Glomerular visceral epithelial cell (primary cell): ENCODE results near the gene WNT6.

ENCODE experiments used
- DNase-seq: peaks from one replicate; pipeline ENCODE4 v3.0.0-alpha.2; 2016; ENCODE audit errors: extremely low spot score

Gene WNT6

GRCh38 chr2:218859556-218859987 is at the start of gene WNT6:
TSS of gene WNT6 (plus strand) at chr2:218859805. CDS start at chr2:218860038, 233 bp downstream.
- DNase-seq: no peak

DNA sequence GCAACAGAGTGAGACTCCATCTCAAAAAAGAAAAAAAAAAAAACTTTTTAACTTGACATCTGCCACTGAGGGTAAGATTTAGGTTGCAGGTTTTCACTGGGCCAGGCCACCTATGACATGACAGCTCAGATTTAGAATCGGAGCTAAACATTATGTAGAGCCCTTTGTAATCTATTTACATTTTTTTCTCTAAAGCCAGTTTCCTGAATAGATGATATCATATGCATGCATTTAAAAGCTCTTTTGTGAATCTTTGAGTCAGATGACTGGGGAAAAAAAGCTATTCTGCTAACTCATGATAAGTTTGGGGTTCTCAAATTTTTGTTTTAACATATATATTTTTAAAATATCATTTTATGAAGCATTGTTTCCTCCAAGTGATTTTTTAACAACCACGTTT is 49.3 kb upstream of the WNT6 start:
- DNase-seq: no peak

- DNase-seq: no peak
Measured at GRCh38 chr2:218811382-218811781, 48.2 kb upstream of the WNT6 start.

DNA sequence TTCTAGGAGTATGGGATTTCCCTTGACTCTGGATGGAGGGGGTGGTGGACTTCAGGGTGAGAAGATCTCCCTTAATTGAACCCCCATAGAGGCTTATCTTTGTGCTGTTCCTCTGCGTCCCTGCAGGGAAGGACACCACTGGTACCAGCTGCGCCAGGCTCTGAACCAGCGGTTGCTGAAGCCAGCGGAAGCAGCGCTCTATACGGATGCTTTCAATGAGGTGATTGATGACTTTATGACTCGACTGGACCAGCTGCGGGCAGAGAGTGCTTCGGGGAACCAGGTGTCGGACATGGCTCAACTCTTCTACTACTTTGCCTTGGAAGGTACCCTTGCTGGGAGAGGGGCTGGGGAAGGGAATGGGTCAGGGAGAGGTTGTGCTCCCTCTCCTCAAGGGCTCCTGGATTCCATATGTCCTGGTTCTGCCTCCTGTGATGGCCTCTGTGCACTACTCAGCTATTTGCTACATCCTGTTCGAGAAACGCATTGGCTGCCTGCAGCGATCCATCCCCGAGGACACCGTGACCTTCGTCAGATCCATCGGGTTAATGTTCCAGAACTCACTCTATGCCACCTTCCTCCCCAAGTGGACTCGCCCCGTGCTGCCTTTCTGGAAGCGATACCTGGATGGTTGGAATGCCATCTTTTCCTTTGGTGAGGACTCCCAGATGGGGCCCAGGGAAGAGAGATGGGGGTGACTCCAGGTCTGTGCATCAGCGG is 47.3 kb upstream of the WNT6 start:
- no peak for DNase-seq

GRCh38 chr2:218812861-218813260 is 46.7 kb upstream of the WNT6 start:
- no peak for DNase-seq

- DNase-seq: no peak
Measured at GRCh38 chr2:218813771-218814460, 45.7 kb upstream of the WNT6 start.

- no peak for DNase-seq
Measured at GRCh38 chr2:218814540-218815243, 44.9 kb upstream of the WNT6 start.

- no peak for DNase-seq
Measured at GRCh38 chr2:218815244-218815637, 44.4 kb upstream of the WNT6 start.

- no peak for DNase-seq
Measured at GRCh38 chr2:218815649-218816048, 44.0 kb upstream of the WNT6 start.

- no peak for DNase-seq
Measured at GRCh38 chr2:218816561-218817011, 43.0 kb upstream of the WNT6 start.

DNA sequence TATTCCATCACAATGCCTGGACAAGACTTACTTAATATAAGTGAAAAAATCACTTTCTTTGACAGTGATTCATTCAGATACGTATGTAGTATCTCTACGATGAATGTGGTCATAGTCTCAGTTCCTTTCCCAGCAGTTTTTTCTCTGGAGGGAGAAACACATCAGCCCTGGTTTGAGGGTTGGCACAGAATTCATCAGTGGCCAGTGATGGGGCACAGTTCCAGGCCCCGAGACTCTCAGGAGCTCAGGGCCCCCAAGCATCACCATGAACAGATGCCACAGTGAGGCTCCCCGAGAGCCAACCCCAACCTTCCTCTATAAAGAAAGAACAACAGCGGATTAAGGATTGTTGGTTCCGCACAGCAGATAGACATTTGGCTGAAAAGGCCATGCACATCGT is 40.5 kb upstream of the WNT6 start:
- no peak for DNase-seq

DNA sequence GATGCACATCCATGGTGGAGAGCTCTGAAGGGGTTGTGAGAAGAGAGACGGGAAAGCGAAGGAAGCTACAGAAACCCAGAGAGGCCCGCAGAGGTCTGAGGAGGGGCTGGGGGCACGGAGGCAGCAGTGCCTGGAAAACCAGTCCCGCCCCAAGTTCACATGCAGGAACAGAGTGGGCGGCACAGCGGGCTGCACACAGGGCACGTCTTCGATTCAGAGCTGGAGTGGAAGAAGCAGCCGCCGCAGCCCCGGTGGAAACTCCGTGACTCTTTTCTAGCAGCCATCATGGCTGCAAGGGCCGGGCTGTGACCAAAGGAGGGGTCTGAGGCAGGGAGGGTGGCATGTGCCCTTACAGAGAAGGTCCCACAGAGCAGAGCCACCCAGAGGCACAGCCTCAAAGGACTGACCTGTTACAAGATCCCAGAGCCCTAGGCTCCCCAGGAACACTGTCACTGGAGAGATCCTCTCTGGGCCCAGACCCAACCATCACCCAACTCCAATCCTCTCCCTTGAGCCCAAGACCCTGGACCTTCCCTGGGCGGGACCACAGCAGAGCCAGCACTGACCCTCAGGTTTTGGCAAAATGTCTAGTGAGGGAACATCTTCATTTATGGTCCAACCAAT is 38.7 kb upstream of the WNT6 start:
- DNase-seq: no peak

DNA sequence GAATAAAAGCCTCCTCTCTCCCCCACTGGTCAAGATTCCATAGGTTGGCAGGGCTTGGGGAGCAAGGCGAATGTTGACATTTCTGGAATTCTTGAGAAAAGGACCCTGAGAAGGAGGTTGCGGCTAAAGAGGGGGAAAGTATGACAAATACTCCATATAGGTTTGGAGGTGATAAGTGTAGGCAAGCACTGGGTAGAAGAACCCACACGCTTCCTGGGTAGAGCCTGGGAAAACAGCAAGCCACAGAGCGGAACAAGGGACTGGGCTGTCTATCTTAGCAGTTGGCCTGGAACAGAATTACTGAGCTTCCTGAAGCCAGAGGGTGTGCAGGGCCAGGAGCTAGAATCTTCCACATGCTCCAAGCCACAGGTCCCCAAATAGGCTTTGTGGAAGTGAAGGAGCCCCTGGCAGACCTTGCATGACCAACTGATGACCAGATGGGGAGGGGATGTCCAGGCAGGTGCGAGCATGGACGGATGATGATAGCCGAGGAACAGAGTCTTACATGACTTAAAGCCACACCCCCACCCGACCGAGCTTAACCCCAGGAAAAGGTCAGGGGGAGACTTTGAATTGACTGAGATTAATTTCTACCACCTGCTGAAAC is 37.9 kb upstream of the WNT6 start:
- no peak for DNase-seq

GRCh38 chr2:218822622-218823021 is 37.0 kb upstream of the WNT6 start:
- no peak for DNase-seq

- DNase-seq: no peak
Measured at GRCh38 chr2:218823196-218823855, 36.3 kb upstream of the WNT6 start.

GRCh38 chr2:218824004-218824403 is 35.6 kb upstream of the WNT6 start:
- DNase-seq: no peak

DNA sequence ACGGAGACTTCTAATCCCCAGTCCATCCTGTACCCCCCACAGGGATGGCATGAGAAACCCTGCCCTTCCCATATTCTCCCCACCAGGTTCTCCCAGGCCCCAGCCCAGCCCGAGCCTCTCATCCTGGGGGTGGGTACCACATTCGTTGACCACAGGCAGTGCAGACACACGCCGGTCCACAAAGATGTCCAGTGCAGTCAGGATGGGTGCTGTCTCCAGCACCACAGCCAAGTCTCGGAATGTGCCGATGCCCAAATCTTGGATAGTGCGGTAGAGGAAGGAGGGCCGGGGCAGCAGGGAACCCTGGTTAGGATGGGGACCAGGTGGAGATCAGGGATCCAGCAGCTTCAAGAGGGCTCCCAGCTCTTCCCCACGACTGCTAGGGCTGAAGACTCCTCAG is 32.8 kb upstream of the WNT6 start:
- DNase-seq: no peak

DNA sequence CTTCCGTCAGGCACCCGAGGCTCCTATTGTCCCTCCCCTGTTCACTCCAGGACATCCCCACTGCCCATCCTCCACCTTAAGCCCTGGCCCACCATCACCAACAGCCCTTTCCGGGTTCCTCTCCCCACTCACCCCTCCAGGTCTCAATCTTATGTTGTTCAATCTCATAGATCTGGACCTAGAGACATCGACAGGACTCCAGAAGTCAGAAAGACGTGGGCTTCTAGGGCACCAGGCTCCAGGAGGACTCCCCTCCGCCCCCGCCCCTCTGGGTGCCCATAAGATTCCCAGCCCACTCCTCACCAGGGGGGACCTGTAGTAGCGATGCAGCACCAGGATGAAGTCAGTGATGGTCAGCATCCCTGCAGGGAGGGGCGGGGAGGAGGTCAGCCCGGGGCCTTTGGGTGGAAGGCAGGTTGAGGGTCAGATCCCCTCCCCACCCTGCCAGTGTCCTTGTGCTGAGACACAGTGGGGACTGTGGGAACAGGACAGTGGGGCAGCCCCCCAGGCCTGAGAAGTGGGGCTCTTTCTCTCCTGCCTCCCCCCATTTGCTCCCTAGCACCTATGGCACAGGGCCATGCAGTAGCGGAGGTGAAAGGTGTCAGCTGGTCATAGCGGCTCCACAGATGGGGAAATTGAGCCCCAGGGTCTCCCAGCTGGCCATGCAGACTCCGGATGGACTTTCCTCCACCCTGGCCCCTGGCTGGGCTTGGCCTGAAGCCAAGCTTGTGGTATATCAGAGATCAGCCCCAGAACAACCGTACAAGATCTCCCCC is 31.7 kb upstream of the WNT6 start:
- no peak for DNase-seq

- DNase-seq: no peak
Measured at GRCh38 chr2:218828477-218828778, 31.2 kb upstream of the WNT6 start.

DNA sequence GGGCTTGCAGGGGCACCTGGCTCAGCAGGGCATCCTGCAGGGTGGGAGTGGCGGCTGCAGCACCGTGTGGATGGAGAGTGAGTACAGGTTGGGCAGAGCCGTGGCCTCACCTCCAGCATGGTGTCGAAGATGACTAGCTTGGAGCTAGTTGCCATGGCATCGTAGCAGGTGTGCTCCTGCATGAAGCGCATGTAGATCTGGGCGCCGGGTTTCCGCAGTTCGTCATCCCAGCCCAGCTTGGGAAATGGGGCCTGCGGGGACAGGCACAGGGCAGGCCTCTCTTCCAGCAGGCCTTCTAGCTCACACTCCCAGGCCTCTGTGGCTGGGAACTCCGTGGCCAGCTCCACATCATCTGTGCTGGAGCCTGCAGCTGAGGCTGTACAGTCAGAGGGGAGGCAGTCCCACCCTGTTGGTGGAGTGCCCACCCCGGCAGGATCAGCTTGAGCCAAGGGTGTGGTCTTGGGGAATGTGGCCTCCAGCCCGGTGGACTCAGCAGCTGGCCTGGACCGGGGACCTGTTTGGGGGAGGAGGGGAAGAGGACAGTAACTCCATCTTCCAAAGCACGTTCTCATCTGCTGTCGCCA is 29.6 kb upstream of the WNT6 start:
- no peak for DNase-seq
